ENCODE results near the gene IFRD2. TPM values are rescaled to one million over a fixed set of nuclear protein-coding genes. Genes with fewer than 3 reads are reported as not detected.

The IFRD2 gene
- total and polyA plus RNA-seq, 9 of the 15 experiments (the other 6 are each of a cell fraction or from before 2014, with no cell fraction given) = 30.5 to 115 (median 52.8) TPM

DNA sequence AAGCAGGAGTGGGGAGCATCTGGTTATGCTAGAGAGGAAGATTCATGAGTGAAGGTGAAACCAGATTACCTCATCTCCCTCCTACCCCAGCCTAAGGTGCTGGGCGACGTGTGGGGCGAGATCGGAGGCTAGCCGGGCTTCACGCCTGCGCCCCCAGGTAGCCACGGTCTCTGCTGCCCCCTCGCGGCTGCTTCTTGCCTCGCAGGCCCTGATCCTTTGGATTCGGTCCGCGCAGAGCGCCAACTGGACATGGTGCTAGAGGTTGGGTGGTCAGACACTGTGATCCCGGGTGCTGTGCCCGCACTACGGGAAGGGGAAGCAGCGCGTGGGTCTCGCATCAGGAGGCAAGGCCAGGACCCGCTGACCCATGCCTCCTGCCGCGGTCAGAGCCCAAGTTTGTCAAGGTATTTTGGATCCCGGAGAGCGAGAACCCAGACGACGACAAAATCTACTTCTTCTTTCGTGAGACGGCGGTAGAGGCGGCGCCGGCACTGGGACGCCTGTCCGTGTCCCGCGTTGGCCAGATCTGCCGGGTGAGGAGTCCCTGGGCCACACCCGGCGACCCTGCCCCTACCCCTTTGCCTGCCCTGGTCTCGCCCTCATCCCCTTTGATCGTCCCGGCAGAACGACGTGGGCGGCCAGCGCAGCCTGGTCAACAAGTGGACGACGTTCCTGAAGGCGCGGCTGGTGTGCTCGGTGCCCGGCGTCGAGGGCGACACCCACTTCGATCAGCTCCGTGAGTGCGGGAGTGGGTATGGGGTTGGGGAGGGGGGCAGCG is 19.1 kb downstream of the IFRD2 start (continued):
- TF ChIP-seq POLR2B (IDR thresholded peaks at IDR 0.05; ENCODE audit: low read depth, partially characterized antibody) (no peak), NR1H2 (CRISPR knock-in tag; IDR thresholded peaks at IDR 0.05) (no peak), ESRRA (IDR thresholded peaks at IDR 0.05; ENCODE audit: borderline replicate concordance, low read depth) (no peak; the same call in 1 of the 2 replicates), PHF21A (IDR thresholded peaks at IDR 0.05; ENCODE audit: borderline replicate concordance, low read depth) (no peak)
- TF ChIP-seq, protein P1, sequence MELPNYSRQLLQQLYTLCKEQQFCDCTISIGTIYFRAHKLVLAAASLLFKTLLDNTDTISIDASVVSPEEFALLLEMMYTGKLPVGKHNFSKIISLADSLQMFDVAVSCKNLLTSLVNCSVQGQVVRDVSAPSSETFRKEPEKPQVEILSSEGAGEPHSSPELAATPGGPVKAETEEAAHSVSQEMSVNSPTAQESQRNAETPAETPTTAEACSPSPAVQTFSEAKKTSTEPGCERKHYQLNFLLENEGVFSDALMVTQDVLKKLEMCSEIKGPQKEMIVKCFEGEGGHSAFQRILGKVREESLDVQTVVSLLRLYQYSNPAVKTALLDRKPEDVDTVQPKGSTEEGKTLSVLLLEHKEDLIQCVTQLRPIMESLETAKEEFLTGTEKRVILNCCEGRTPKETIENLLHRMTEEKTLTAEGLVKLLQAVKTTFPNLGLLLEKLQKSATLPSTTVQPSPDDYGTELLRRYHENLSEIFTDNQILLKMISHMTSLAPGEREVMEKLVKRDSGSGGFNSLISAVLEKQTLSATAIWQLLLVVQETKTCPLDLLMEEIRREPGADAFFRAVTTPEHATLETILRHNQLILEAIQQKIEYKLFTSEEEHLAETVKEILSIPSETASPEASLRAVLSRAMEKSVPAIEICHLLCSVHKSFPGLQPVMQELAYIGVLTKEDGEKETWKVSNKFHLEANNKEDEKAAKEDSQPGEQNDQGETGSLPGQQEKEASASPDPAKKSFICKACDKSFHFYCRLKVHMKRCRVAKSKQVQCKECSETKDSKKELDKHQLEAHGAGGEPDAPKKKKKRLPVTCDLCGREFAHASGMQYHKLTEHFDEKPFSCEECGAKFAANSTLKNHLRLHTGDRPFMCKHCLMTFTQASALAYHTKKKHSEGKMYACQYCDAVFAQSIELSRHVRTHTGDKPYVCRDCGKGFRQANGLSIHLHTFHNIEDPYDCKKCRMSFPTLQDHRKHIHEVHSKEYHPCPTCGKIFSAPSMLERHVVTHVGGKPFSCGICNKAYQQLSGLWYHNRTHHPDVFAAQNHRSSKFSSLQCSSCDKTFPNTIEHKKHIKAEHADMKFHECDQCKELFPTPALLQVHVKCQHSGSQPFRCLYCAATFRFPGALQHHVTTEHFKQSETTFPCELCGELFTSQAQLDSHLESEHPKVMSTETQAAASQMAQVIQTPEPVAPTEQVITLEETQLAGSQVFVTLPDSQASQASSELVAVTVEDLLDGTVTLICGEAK (IDR thresholded peaks at IDR 0.05) = peak; percentile 33; the same call in 1 of the 2 replicates
- TF ChIP-seq, protein P1 (CRISPR knock-in tag; IDR thresholded peaks at IDR 0.05) = no peak
- TF ChIP-seq, protein P2, sequence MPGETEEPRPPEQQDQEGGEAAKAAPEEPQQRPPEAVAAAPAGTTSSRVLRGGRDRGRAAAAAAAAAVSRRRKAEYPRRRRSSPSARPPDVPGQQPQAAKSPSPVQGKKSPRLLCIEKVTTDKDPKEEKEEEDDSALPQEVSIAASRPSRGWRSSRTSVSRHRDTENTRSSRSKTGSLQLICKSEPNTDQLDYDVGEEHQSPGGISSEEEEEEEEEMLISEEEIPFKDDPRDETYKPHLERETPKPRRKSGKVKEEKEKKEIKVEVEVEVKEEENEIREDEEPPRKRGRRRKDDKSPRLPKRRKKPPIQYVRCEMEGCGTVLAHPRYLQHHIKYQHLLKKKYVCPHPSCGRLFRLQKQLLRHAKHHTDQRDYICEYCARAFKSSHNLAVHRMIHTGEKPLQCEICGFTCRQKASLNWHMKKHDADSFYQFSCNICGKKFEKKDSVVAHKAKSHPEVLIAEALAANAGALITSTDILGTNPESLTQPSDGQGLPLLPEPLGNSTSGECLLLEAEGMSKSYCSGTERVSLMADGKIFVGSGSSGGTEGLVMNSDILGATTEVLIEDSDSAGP (CRISPR knock-in tag; IDR thresholded peaks at IDR 0.05) = peak; percentile 56; the same call in 1 of the 2 replicates
- TF ChIP-seq, protein P3, sequence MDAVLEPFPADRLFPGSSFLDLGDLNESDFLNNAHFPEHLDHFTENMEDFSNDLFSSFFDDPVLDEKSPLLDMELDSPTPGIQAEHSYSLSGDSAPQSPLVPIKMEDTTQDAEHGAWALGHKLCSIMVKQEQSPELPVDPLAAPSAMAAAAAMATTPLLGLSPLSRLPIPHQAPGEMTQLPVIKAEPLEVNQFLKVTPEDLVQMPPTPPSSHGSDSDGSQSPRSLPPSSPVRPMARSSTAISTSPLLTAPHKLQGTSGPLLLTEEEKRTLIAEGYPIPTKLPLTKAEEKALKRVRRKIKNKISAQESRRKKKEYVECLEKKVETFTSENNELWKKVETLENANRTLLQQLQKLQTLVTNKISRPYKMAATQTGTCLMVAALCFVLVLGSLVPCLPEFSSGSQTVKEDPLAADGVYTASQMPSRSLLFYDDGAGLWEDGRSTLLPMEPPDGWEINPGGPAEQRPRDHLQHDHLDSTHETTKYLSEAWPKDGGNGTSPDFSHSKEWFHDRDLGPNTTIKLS (IDR thresholded peaks at IDR 0.05; ENCODE audit: borderline replicate concordance, low read depth) = 0 out of 2 replicates have a peak, but pooled peaks have one; percentile 24
